Measurements from ENCODE around the gene RRP36. TPM values are rescaled to one million over a fixed set of nuclear protein-coding genes. Genes with fewer than 3 reads are reported as not detected.

The RRP36 gene
- total and polyA plus RNA-seq, 9 of the 15 experiments (the other 6 are each of a cell fraction or from before 2014, with no cell fraction given) = 27.6 to 150 (median 114) TPM

DNA sequence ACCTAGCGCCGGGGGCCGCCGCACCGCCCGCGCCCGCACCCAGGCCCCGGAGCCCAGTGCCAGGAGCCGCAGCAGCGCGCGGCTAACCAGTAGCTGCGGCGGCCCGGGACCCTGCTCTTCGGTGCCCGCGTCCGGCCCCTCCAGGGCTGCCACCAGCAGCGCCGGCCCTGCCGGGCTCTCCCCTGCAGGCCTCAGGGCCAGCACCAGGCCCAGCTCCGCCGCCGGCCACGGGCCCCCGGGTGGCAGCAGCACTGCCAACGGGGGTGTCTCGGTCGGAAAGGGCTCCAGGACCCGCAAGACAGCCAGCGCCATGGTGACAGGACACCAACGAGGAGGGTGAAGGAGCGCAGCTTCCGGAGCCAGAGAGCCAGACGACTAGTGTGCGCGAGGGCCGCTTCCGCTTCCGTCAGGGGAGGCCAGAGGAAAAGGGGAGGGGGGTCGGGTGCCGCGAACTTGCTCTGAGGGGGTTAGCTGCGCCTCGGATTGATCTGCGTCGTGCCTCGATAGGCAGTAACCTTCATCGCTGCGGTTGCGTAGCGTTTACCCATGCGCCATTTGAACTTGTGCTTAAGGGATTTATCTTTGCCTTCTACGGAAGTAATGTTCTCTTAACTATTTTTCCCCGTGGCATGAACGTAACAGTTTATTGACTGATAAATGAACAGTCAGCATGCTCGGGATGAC, 42.4 kb upstream of the RRP36 start, which contains the start of gene PEX6 (continued):
- TF ChIP-seq, protein P1, sequence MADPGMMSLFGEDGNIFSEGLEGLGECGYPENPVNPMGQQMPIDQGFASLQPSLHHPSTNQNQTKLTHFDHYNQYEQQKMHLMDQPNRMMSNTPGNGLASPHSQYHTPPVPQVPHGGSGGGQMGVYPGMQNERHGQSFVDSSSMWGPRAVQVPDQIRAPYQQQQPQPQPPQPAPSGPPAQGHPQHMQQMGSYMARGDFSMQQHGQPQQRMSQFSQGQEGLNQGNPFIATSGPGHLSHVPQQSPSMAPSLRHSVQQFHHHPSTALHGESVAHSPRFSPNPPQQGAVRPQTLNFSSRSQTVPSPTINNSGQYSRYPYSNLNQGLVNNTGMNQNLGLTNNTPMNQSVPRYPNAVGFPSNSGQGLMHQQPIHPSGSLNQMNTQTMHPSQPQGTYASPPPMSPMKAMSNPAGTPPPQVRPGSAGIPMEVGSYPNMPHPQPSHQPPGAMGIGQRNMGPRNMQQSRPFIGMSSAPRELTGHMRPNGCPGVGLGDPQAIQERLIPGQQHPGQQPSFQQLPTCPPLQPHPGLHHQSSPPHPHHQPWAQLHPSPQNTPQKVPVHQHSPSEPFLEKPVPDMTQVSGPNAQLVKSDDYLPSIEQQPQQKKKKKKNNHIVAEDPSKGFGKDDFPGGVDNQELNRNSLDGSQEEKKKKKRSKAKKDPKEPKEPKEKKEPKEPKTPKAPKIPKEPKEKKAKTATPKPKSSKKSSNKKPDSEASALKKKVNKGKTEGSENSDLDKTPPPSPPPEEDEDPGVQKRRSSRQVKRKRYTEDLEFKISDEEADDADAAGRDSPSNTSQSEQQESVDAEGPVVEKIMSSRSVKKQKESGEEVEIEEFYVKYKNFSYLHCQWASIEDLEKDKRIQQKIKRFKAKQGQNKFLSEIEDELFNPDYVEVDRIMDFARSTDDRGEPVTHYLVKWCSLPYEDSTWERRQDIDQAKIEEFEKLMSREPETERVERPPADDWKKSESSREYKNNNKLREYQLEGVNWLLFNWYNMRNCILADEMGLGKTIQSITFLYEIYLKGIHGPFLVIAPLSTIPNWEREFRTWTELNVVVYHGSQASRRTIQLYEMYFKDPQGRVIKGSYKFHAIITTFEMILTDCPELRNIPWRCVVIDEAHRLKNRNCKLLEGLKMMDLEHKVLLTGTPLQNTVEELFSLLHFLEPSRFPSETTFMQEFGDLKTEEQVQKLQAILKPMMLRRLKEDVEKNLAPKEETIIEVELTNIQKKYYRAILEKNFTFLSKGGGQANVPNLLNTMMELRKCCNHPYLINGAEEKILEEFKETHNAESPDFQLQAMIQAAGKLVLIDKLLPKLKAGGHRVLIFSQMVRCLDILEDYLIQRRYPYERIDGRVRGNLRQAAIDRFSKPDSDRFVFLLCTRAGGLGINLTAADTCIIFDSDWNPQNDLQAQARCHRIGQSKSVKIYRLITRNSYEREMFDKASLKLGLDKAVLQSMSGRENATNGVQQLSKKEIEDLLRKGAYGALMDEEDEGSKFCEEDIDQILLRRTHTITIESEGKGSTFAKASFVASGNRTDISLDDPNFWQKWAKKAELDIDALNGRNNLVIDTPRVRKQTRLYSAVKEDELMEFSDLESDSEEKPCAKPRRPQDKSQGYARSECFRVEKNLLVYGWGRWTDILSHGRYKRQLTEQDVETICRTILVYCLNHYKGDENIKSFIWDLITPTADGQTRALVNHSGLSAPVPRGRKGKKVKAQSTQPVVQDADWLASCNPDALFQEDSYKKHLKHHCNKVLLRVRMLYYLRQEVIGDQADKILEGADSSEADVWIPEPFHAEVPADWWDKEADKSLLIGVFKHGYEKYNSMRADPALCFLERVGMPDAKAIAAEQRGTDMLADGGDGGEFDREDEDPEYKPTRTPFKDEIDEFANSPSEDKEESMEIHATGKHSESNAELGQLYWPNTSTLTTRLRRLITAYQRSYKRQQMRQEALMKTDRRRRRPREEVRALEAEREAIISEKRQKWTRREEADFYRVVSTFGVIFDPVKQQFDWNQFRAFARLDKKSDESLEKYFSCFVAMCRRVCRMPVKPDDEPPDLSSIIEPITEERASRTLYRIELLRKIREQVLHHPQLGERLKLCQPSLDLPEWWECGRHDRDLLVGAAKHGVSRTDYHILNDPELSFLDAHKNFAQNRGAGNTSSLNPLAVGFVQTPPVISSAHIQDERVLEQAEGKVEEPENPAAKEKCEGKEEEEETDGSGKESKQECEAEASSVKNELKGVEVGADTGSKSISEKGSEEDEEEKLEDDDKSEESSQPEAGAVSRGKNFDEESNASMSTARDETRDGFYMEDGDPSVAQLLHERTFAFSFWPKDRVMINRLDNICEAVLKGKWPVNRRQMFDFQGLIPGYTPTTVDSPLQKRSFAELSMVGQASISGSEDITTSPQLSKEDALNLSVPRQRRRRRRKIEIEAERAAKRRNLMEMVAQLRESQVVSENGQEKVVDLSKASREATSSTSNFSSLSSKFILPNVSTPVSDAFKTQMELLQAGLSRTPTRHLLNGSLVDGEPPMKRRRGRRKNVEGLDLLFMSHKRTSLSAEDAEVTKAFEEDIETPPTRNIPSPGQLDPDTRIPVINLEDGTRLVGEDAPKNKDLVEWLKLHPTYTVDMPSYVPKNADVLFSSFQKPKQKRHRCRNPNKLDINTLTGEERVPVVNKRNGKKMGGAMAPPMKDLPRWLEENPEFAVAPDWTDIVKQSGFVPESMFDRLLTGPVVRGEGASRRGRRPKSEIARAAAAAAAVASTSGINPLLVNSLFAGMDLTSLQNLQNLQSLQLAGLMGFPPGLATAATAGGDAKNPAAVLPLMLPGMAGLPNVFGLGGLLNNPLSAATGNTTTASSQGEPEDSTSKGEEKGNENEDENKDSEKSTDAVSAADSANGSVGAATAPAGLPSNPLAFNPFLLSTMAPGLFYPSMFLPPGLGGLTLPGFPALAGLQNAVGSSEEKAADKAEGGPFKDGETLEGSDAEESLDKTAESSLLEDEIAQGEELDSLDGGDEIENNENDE (IDR thresholded peaks at IDR 0.05; ENCODE audit: low read depth, low read length) = no peak

Data from K562 (cell line).